ES-I3 (cell line): ENCODE data around the gene CST8.

ENCODE experiments used
- H3K36me3 ChIP-seq: 2 replicates; pipeline ENCODE4 v1.6.1; 2013; ENCODE audit warnings: mild to moderate bottlenecking, low read length, control low read depth, moderate library complexity; ENCODE audit not compliant: insufficient read depth
- H3K4me1 ChIP-seq: 2 replicates; pipeline ENCODE4 v1.6.1; 2013; ENCODE audit warnings: mild to moderate bottlenecking, control low read depth, low read length; ENCODE audit not compliant: insufficient read depth
- H3K9ac ChIP-seq: 2 replicates; pipeline ENCODE4 v1.6.1; 2013; ENCODE audit warnings: low read depth, mild to moderate bottlenecking, low read length, moderate library complexity
- H3K9me3 ChIP-seq: 2 replicates; pipeline ENCODE4 v1.6.1; 2013; ENCODE audit warnings: mild to moderate bottlenecking, low read length, moderate library complexity; ENCODE audit not compliant: control insufficient read depth, insufficient read depth

Gene CST8

GRCh38 chr20:23492292-23492691 lies 1.4 kb downstream of the CST8 start:
- H3K9me3 ChIP-seq = peaks cover 5% of the 10 kb centered on the region
- no peak overlapping the region for H3K9ac ChIP-seq
- H3K4me1 ChIP-seq = no peaks in the 10 kb centered on the region
- H3K36me3 ChIP-seq = no peaks in the 10 kb centered on the region

- Histone ChIP-seq H3K9ac (no peak overlapping the region), H3K4me1 (no peaks in the 10 kb centered on the region), H3K9me3 (peaks cover 5% of the 10 kb centered on the region), H3K36me3 (no peaks in the 10 kb centered on the region)
Measured at GRCh38 chr20:23493172-23493772, 2.4 kb downstream of the CST8 start.

GRCh38 chr20:23497536-23497935 lies 6.6 kb downstream of the CST8 start:
- no peaks in the 10 kb centered on the region for H3K36me3 ChIP-seq
- H3K9me3 ChIP-seq = peaks cover 5% of the 10 kb centered on the region
- no peaks in the 10 kb centered on the region for H3K4me1 ChIP-seq
- H3K9ac ChIP-seq = no peak overlapping the region

- Histone ChIP-seq H3K4me1 (no peaks in the 10 kb centered on the region), H3K36me3 (no peaks in the 10 kb centered on the region), H3K9ac (no peak overlapping the region), H3K9me3 (peaks cover 3% of the 10 kb centered on the region; the same call in 1 of the 2 replicates)
Measured at GRCh38 chr20:23501926-23502325, 11.0 kb downstream of the CST8 start.

GRCh38 chr20:23503649-23504048 lies 12.7 kb downstream of the CST8 start:
- H3K4me1 ChIP-seq = peaks cover 12% of the 10 kb centered on the region

GRCh38 chr20:23507346-23507745 lies 16.4 kb downstream of the CST8 start:
- Histone ChIP-seq H3K9me3 (peaks cover 3% of the 10 kb centered on the region; the same call in 1 of the 2 replicates), H3K36me3 (no peaks in the 10 kb centered on the region), H3K9ac (no peak overlapping the region), H3K4me1 (peaks cover 12% of the 10 kb centered on the region)

More at GRCh38 chr20:23503649-23504048, 12.7 kb downstream of the CST8 start:
- Histone ChIP-seq H3K36me3 (no peaks in the 10 kb centered on the region), H3K9me3 (peaks cover 3% of the 10 kb centered on the region; the same call in 1 of the 2 replicates), H3K9ac (no peak overlapping the region)

- Histone ChIP-seq H3K9ac (no peak overlapping the region), H3K4me1 (peaks cover 12% of the 10 kb centered on the region), H3K9me3 (peaks cover 3% of the 10 kb centered on the region; the same call in 1 of the 2 replicates), H3K36me3 (no peaks in the 10 kb centered on the region)
Measured at GRCh38 chr20:23508449-23509229, 17.7 kb downstream of the CST8 start.

- no peak overlapping the region for H3K9ac ChIP-seq
- peaks cover 12% of the 10 kb centered on the region for H3K4me1 ChIP-seq
- H3K9me3 ChIP-seq = peaks cover 3% of the 10 kb centered on the region; the same call in 1 of the 2 replicates
- no peaks in the 10 kb centered on the region for H3K36me3 ChIP-seq
Measured at GRCh38 chr20:23509247-23509913, 18.5 kb downstream of the CST8 start.

- peaks cover 18% of the 10 kb centered on the region for H3K4me1 ChIP-seq
- no peaks in the 10 kb centered on the region for H3K9me3 ChIP-seq
- H3K36me3 ChIP-seq = no peaks in the 10 kb centered on the region
- H3K9ac ChIP-seq = no peak overlapping the region
Measured at GRCh38 chr20:23510000-23510590, 19.2 kb downstream of the CST8 start.

- Histone ChIP-seq H3K4me1 (peaks cover 10% of the 10 kb centered on the region), H3K36me3 (no peaks in the 10 kb centered on the region), H3K9ac (no peak overlapping the region)
Measured at GRCh38 chr20:23513164-23513563, 22.2 kb downstream of the CST8 start.

GRCh38 chr20:23514848-23515247 lies 23.9 kb downstream of the CST8 start:
- Histone ChIP-seq H3K9ac (no peak overlapping the region), H3K4me1 (peaks cover 6% of the 10 kb centered on the region; the same call in 1 of the 2 replicates), H3K36me3 (no peaks in the 10 kb centered on the region), H3K9me3 (peaks cover 3% of the 10 kb centered on the region; the same call in 1 of the 2 replicates)

More at GRCh38 chr20:23513164-23513563, 22.2 kb downstream of the CST8 start:
- H3K9me3 ChIP-seq = peaks cover 3% of the 10 kb centered on the region; the same call in 1 of the 2 replicates

- Histone ChIP-seq H3K36me3 (no peaks in the 10 kb centered on the region), H3K4me1 (peaks cover 6% of the 10 kb centered on the region; the same call in 1 of the 2 replicates), H3K9ac (no peak overlapping the region), H3K9me3 (peaks cover 6% of the 10 kb centered on the region)
Measured at GRCh38 chr20:23515250-23515939, 24.5 kb downstream of the CST8 start.

- Histone ChIP-seq H3K9ac (no peak overlapping the region), H3K36me3 (no peaks in the 10 kb centered on the region), H3K9me3 (peaks cover 10% of the 10 kb centered on the region), H3K4me1 (peaks cover 6% of the 10 kb centered on the region; the same call in 1 of the 2 replicates)
Measured at GRCh38 chr20:23517719-23518118, 26.8 kb downstream of the CST8 start.

- Histone ChIP-seq H3K9me3 (peaks cover 10% of the 10 kb centered on the region), H3K36me3 (no peaks in the 10 kb centered on the region), H3K4me1 (peaks cover 6% of the 10 kb centered on the region; the same call in 1 of the 2 replicates), H3K9ac (no peak overlapping the region)
Measured at GRCh38 chr20:23519556-23519955, 28.6 kb downstream of the CST8 start.
